Esophagus muscularis mucosa (tissue), 4 donors: ENCODE results near the gene EFCAB11. TPM values are rescaled to one million over a fixed set of nuclear protein-coding genes. Genes with fewer than 3 reads are reported as not detected.

Source experiments
- DNase-seq: peaks from one replicate; pipeline ENCODE4 v3.0.0-alpha.2; 2017; ENCODE audit errors: extremely low spot score
- H3K27ac ChIP-seq, 4 donors: fragments of 200-600 bp; sonication (generic); replicated peaks in 1 of 4; 1 replicate in 3 of 4; 2 replicates in 1 of 4; pipeline ENCODE4 v1.5.1; 2016 to 2019; ENCODE audit warnings: mild to moderate bottlenecking in 1 of 4
- H3K27me3 ChIP-seq, 4 donors: fragments of 200-600 bp; sonication (generic); one replicate each; pipeline versions ENCODE4 v1.5.1 to v1.6.0; 2016 to 2019
- H3K36me3 ChIP-seq, 4 donors: fragments of 200-600 bp; sonication (generic); one replicate each; pipeline ENCODE4 v1.5.1; 2016 to 2019
- H3K4me1 ChIP-seq, 4 donors: fragments of 200-600 bp; sonication (generic); one replicate each; pipeline ENCODE4 v1.5.1; 2016 to 2019
- H3K4me3 ChIP-seq, 4 donors: fragments of 200-600 bp; sonication (generic); 1 replicate in 2 of 4; 2 replicates in 2 of 4; pipeline ENCODE4 v1.5.1; 2016 to 2019; ENCODE audit warnings: mild to moderate bottlenecking in 4 of 4, moderate library complexity in 1 of 4
- H3K9me3 ChIP-seq, 4 donors: fragments of 200-600 bp; sonication (generic); 1 replicate in 3 of 4; 2 replicates in 1 of 4; pipeline ENCODE4 v1.5.1; 2016 to 2019
- CTCF ChIP-seq, 3 experiments: fragments of 200-600 bp in 2 of 3; fragments of 450-650 bp in 1 of 3; sonication (generic) in 2 of 3; IDR thresholded peaks; one replicate each; pipeline ENCODE4 v1.5.1; 2017 to 2019; ENCODE audit warnings: antibody characterized with exemption in 3 of 3, mild to moderate bottlenecking in 2 of 3, moderate library complexity in 1 of 3
- EP300 ChIP-seq: sonication (generic); formaldehyde crosslinking; IDR thresholded peaks from one replicate; pipeline ENCODE4 v1.6.1; 2017; ENCODE audit warnings: antibody characterized with exemption
- POLR2A ChIP-seq: fragments of 450-650 bp; IDR thresholded peaks from one replicate; pipeline ENCODE4 v1.6.1; 2017; ENCODE audit warnings: antibody characterized with exemption, moderate library complexity, mild to moderate bottlenecking, low read depth
- POLR2AphosphoS5 ChIP-seq, 2 donors: sonication (generic); formaldehyde crosslinking; IDR thresholded peaks; one replicate each; pipeline ENCODE4 v1.6.1; 2017; ENCODE audit warnings: antibody characterized with exemption in 2 of 2
- WGBS: methylation state at CpG from one replicate; pipeline ENCODE4 v1.1.5; 2018; 5-methylcytosine and 5-hydroxymethylcytosine counted together
- intact Hi-C: fragments of 100-400 bp; cut with DNase I; formaldehyde crosslinking; loops from one replicate; pipeline ENCODE4 v1.15.1; 2023
- total RNA-seq, 4 donors: library from RNA; depleted of rRNA; stranded (reverse); fragments of >200 nt; gene quantifications; one replicate each; pipeline versions ENCODE4 v1.1.0 to v1.2.1, GENCODE V29; 2016

EFCAB11 gene
- total RNA-seq, 4 donors from 2014 or later: 3.1 to 15.0 (median 6.1) TPM

- no peaks in the 10 kb centered on the region for H3K27me3 ChIP-seq
- DNase-seq: no peak
- no peaks in the 10 kb centered on the region for H3K4me1 ChIP-seq
- peaks cover 13 to 82% (median 35%) of the 10 kb centered on the region in 4 donors for H3K36me3 ChIP-seq
- TF ChIP-seq POLR2AphosphoS5 (IDR thresholded peaks at IDR 0.05): no peak
- TF ChIP-seq CTCF (IDR thresholded peaks at IDR 0.05): peak; percentile 66 to 84 (median 72)
- intact Hi-C loops: loop anchor here (10.0 kb wide), 1 partner anchor 261 kb away; no protein-coding TSS in a partner anchor
- no peak overlapping the region for H3K27ac ChIP-seq
- H3K9me3 ChIP-seq: no peaks in the 10 kb centered on the region
- H3K4me3 ChIP-seq: no peak overlapping the region
- 66% methylated on average over 7 of the region's 7 CpGs for WGBS
These were observed 18.8 kb upstream of the EFCAB11 start for GRCh38 chr14:89973234-89973823.

- no peak for DNase-seq
- H3K4me3 ChIP-seq: no peak overlapping the region
- H3K36me3 ChIP-seq: peaks cover 20 to 68% (median 30%) of the 10 kb centered on the region in 4 donors
- H3K4me1 ChIP-seq: no peaks in the 10 kb centered on the region
- no peaks in the 10 kb centered on the region for H3K9me3 ChIP-seq
- 97% methylated on average over 1 of the region's 1 CpG for WGBS
- H3K27ac ChIP-seq: no peak overlapping the region
- TF ChIP-seq EP300 (no peak), CTCF (IDR thresholded peaks at IDR 0.05) (no peak), POLR2AphosphoS5 (IDR thresholded peaks at IDR 0.05) (no peak), POLR2A (no peak)
- H3K27me3 ChIP-seq: no peaks in the 10 kb centered on the region
- intact Hi-C loops: no loop called here
These were observed 11.3 kb upstream of the EFCAB11 start for GRCh38 chr14:89965839-89966238.

- Histone ChIP-seq H3K27ac (no peak overlapping the region), H3K4me1 (peaks cover 0 to 1% (median 0%) of the 10 kb centered on the region in 4 donors), H3K27me3 (no peaks in the 10 kb centered on the region), H3K9me3 (no peaks in the 10 kb centered on the region), H3K36me3 (peaks cover 18 to 50% (median 23%) of the 10 kb centered on the region in 4 donors), H3K4me3 (no peak overlapping the region)
- intact Hi-C loops: no loop called here
- DNase-seq: no peak
- 95% methylated on average over 10 of the region's 10 CpGs for WGBS
- TF ChIP-seq POLR2A (no peak), POLR2AphosphoS5 (IDR thresholded peaks at IDR 0.05) (no peak), EP300 (no peak), CTCF (IDR thresholded peaks at IDR 0.05) (no peak)
These were observed 8.9 kb upstream of the EFCAB11 start for GRCh38 chr14:89963288-89963978.

- H3K4me3 ChIP-seq: no peak overlapping the region
- intact Hi-C loops: no loop called here
- H3K27me3 ChIP-seq: no peaks in the 10 kb centered on the region
- peaks cover 7 to 25% (median 17%) of the 10 kb centered on the region in 4 donors for H3K4me1 ChIP-seq
- H3K27ac ChIP-seq: no peak overlapping the region
- no peaks in the 10 kb centered on the region for H3K9me3 ChIP-seq
- WGBS: 82% methylated on average over 3 of the region's 3 CpGs
- no peak for TF ChIP-seq EP300
- no peak for TF ChIP-seq CTCF (IDR thresholded peaks at IDR 0.05)
- TF ChIP-seq POLR2AphosphoS5 (IDR thresholded peaks at IDR 0.05): no peak
- TF ChIP-seq POLR2A: no peak
- H3K36me3 ChIP-seq: peaks cover 12 to 32% (median 15%) of the 10 kb centered on the region in 4 donors
- no peak for DNase-seq
These were observed 6.4 kb upstream of the EFCAB11 start for GRCh38 chr14:89960914-89961313.
